HepG2 (cell line): ENCODE measurements around the gene THADA. TPM values are rescaled to one million over a fixed set of nuclear protein-coding genes. Genes with fewer than 3 reads are reported as not detected.

Experiments used
- CEBPB ChIP-seq: IDR thresholded peaks from 2 replicates; pipeline ENCODE4 v1.6.1; 2011; ENCODE audit warnings: low read depth, low read length, improper control_type of control experiment, borderline replicate concordance
- MYC ChIP-seq: sonication (generic); formaldehyde crosslinking; IDR thresholded peaks from 2 replicates; pipeline ENCODE4 v1.9.0; 2021; ENCODE audit warnings: missing genetic modification reagents, borderline replicate concordance
- NFE2L1 ChIP-seq: sonication (generic); formaldehyde crosslinking; IDR thresholded peaks from 2 replicates; pipeline ENCODE4 v1.4.0; 2020; ENCODE audit warnings: missing genetic modification reagents, mild to moderate bottlenecking, borderline replicate concordance
- REL ChIP-seq: sonication (generic); formaldehyde crosslinking; conservative IDR thresholded peaks from 2 replicates; pipeline ENCODE4 v1.8.0; 2022; ENCODE audit warnings: mild to moderate bottlenecking, missing genetic modification reagents, moderate library complexity
- RELA ChIP-seq: sonication (generic); formaldehyde crosslinking; IDR thresholded peaks from 2 replicates; pipeline ENCODE4 v1.4.0; 2020; ENCODE audit warnings: missing genetic modification reagents
- SAP130 ChIP-seq: IDR thresholded peaks from 2 replicates; pipeline ENCODE4 v1.6.1; 2016; ENCODE audit warnings: low read depth
- SMYD3 ChIP-seq: sonication (generic); formaldehyde crosslinking; IDR thresholded peaks from 2 replicates; pipeline ENCODE4 v1.8.1; 2023; ENCODE audit warnings: mild to moderate bottlenecking, missing genetic modification reagents
- SRSF1 ChIP-seq: fragments of 200-400 bp; formaldehyde crosslinking; optimal IDR thresholded peaks from 2 replicates; pipeline ENCODE3; 2017; ENCODE audit warnings: mild to moderate bottlenecking, low read depth, low read length, moderate library complexity
- ZNF263 ChIP-seq: sonication (generic); formaldehyde crosslinking; IDR thresholded peaks from 2 replicates; pipeline ENCODE4 v1.4.0; 2020; ENCODE audit warnings: missing genetic modification reagents
- ZSCAN29 ChIP-seq: sonication (generic); formaldehyde crosslinking; conservative IDR thresholded peaks from 2 replicates; pipeline ENCODE4 v1.4.0; 2020; ENCODE audit warnings: mild to moderate bottlenecking, missing genetic modification reagents
- polyA plus RNA-seq, 8 experiments: library from polyadenylated mRNA; depleted of rRNA in 3 of 8; stranded (reverse) in 7 of 8; unstranded in 1 of 8; fragments of >200 nt; fragmentation: Illumina TruSeq in 4 of 8; extraction: Trizol in 4 of 8; gene quantifications; 2 replicates each; pipeline versions ENCODE4 v1.2.1 to v1.2.3, GENCODE V29; 2011 to 2016; ENCODE audit warnings: low read depth in 4 of 8, missing spikeins in 1 of 8, mixed read lengths in 1 of 8; ENCODE audit not compliant: insufficient read depth in 1 of 8
- total RNA-seq, 5 experiments: library from RNA; depleted of rRNA; stranded (reverse); fragments of >200 nt; fragmentation: Illumina TruSeq; extraction: Trizol; gene quantifications; 2 replicates each; pipeline ENCODE4 v1.2.3, GENCODE V29; 2016; ENCODE audit warnings: low read depth in 1 of 5
- TF ChIP-seq, protein P1 (sequence below): sonication (generic); formaldehyde crosslinking; IDR thresholded peaks from 2 replicates; pipeline ENCODE4 v1.9.0; 2021; ENCODE audit warnings: mild to moderate bottlenecking, missing genetic modification reagents
- TF ChIP-seq, protein P2 (sequence below): sonication (generic); formaldehyde crosslinking; IDR thresholded peaks from 2 replicates; pipeline ENCODE4 v1.5.0; 2020; ENCODE audit warnings: missing genetic modification reagents, mild to moderate bottlenecking, borderline replicate concordance
- TF ChIP-seq, protein P3 (sequence below): IDR thresholded peaks from 2 replicates; pipeline ENCODE4 v1.6.1; 2016; ENCODE audit warnings: missing compliant biosample characterization, missing genetic modification reagents, borderline replicate concordance
- TF ChIP-seq, protein P4 (sequence below), 2 experiments: fragments of 450-650 bp in 1 of 2; sonication (generic) in 1 of 2; formaldehyde crosslinking; IDR thresholded peaks; 2 replicates each; pipeline versions ENCODE4 v1.5.0 to v1.8.0; 2020 to 2022; ENCODE audit warnings: mild to moderate bottlenecking in 1 of 2, missing genetic modification reagents in 1 of 2

The THADA gene
- total and polyA plus RNA-seq, 2 of the 13 experiments (the other 11 are each of a cell fraction or from before 2014, with no cell fraction given) = 12.7 to 21.7 TPM

DNA sequence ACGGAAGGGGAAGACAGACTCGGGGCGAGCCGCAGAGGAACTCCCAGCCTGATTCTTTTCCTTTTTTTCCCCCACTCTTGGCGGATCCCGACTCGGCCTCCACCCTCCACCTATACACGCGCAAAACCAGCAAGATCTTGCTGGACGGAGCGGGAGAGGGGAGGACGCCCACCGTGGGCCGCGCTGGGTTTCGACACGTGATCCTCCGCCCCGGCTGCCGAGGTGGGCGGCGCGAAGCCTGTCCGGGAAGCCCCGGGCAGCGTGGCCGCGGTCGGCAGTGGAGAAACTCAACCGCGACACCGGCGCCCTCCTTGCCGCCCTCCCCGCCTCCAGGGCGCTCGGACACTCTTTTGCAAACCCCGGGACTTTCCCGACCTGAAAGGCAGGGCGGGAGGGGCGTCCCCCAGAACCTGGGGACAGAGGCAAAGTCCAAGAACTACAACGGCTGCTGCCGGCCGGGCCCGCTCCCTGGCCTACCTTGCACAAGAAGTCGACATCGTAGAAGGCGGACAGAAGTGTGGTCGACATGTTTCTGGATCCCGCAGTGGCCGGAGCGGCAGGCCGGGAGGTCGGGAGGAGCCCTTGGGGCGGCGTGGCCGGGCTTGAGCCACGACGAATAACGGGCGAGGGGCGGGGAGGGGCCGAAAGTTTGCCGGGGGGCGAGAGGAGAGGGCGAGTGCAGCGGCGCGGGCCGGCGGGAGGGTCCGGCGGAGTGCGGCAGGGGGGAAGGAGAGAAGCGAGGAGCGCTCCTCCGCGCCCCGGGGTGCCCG, 369.9 kb downstream of the THADA start (continued):
- peak; percentile 77 for TF ChIP-seq SAP130 (CRISPR knock-in tag)
- 0 out of 2 replicates have a peak, but pooled peaks have one; percentile 14 for TF ChIP-seq NFE2L1
- TF ChIP-seq, protein P1, sequence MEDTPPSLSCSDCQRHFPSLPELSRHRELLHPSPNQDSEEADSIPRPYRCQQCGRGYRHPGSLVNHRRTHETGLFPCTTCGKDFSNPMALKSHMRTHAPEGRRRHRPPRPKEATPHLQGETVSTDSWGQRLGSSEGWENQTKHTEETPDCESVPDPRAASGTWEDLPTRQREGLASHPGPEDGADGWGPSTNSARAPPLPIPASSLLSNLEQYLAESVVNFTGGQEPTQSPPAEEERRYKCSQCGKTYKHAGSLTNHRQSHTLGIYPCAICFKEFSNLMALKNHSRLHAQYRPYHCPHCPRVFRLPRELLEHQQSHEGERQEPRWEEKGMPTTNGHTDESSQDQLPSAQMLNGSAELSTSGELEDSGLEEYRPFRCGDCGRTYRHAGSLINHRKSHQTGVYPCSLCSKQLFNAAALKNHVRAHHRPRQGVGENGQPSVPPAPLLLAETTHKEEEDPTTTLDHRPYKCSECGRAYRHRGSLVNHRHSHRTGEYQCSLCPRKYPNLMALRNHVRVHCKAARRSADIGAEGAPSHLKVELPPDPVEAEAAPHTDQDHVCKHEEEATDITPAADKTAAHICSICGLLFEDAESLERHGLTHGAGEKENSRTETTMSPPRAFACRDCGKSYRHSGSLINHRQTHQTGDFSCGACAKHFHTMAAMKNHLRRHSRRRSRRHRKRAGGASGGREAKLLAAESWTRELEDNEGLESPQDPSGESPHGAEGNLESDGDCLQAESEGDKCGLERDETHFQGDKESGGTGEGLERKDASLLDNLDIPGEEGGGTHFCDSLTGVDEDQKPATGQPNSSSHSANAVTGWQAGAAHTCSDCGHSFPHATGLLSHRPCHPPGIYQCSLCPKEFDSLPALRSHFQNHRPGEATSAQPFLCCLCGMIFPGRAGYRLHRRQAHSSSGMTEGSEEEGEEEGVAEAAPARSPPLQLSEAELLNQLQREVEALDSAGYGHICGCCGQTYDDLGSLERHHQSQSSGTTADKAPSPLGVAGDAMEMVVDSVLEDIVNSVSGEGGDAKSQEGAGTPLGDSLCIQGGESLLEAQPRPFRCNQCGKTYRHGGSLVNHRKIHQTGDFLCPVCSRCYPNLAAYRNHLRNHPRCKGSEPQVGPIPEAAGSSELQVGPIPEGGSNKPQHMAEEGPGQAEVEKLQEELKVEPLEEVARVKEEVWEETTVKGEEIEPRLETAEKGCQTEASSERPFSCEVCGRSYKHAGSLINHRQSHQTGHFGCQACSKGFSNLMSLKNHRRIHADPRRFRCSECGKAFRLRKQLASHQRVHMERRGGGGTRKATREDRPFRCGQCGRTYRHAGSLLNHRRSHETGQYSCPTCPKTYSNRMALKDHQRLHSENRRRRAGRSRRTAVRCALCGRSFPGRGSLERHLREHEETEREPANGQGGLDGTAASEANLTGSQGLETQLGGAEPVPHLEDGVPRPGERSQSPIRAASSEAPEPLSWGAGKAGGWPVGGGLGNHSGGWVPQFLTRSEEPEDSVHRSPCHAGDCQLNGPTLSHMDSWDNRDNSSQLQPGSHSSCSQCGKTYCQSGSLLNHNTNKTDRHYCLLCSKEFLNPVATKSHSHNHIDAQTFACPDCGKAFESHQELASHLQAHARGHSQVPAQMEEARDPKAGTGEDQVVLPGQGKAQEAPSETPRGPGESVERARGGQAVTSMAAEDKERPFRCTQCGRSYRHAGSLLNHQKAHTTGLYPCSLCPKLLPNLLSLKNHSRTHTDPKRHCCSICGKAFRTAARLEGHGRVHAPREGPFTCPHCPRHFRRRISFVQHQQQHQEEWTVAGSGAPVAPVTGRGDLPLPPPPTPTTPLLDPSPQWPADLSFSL = peak; percentile 12; the same call in 1 of the 2 replicates
- TF ChIP-seq, protein P2, sequence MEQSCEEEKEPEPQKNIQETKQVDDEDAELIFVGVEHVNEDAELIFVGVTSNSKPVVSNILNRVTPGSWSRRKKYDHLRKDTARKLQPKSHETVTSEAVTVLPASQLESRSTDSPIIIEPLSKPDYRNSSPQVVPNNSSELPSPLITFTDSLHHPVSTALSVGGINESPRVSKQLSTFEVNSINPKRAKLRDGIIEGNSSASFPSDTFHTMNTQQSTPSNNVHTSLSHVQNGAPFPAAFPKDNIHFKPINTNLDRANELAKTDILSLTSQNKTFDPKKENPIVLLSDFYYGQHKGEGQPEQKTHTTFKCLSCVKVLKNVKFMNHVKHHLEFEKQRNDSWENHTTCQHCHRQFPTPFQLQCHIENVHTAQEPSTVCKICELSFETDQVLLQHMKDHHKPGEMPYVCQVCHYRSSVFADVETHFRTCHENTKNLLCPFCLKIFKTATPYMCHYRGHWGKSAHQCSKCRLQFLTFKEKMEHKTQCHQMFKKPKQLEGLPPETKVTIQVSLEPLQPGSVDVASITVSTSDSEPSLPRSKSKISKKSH = peak; percentile 62
- TF ChIP-seq, protein P3, sequence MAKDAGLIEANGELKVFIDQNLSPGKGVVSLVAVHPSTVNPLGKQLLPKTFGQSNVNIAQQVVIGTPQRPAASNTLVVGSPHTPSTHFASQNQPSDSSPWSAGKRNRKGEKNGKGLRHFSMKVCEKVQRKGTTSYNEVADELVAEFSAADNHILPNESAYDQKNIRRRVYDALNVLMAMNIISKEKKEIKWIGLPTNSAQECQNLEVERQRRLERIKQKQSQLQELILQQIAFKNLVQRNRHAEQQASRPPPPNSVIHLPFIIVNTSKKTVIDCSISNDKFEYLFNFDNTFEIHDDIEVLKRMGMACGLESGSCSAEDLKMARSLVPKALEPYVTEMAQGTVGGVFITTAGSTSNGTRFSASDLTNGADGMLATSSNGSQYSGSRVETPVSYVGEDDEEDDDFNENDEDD (CRISPR knock-in tag) = 0 out of 2 replicates have a peak, but pooled peaks have one; percentile 30
- peak; percentile 62; the same call in 1 of the 2 replicates for TF ChIP-seq RELA (CRISPR knock-in tag)
- 0 out of 2 replicates have a peak, but pooled peaks have one; percentile 42 for TF ChIP-seq REL (CRISPR knock-in tag)
- no peak for TF ChIP-seq SMYD3 (CRISPR knock-in tag)
- TF ChIP-seq SRSF1 = peak; percentile 0
- TF ChIP-seq, protein P4, sequence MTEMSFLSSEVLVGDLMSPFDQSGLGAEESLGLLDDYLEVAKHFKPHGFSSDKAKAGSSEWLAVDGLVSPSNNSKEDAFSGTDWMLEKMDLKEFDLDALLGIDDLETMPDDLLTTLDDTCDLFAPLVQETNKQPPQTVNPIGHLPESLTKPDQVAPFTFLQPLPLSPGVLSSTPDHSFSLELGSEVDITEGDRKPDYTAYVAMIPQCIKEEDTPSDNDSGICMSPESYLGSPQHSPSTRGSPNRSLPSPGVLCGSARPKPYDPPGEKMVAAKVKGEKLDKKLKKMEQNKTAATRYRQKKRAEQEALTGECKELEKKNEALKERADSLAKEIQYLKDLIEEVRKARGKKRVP (CRISPR knock-in tag; IDR thresholded peaks at IDR 0.05) = peak in 1 of 2 experiments; percentile 68; a peak in 2 of 4 replicates
- peak; percentile 70; the same call in 1 of the 2 replicates for TF ChIP-seq CEBPB
- peak; percentile 10; the same call in 1 of the 2 replicates for TF ChIP-seq ZNF263
- no peak; the same call in 1 of the 2 replicates for TF ChIP-seq ZSCAN29 (CRISPR knock-in tag)
- no peak for TF ChIP-seq MYC (CRISPR knock-in tag)
